Activated T-cell treated with anti-CD3 and anti-CD28 coated beads for 24 hours (primary cell): ENCODE data around the gene RPL21.
"Not testable (repeated sequence)": the region's sequence is repeated elsewhere in the genome, so short reads cannot be mapped to it uniquely, and the experiment has no call there.

ENCODE experiments used
- DNase-seq: peaks from one replicate; pipeline ENCODE4 v3.0.0-alpha.2; 2020; ENCODE audit warnings: low read depth

Gene RPL21

GRCh38 chr13:27289011-27289665, 37.8 kb downstream of the RPL21 start:
- no peak for DNase-seq

DNA sequence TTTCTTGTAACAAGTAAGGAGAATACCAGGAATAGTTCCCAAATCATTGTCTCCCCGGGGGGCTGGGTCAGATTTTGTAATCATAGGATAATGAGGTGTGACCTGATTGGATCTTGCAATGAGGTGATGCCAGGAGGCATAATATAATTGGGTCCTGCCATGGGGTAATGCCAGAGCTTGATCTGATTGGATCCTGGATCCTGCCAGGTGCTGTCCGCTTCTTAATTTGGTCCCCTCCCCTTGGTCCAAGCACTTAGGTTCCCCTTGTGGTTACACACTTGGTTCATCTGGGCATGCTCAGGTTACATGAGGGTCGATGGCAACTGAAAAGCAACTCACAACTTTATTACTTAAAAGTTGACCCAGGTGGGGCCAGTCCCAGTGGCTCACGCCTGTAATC, 39.4 kb downstream of the RPL21 start:
- DNase-seq: no peak

DNA sequence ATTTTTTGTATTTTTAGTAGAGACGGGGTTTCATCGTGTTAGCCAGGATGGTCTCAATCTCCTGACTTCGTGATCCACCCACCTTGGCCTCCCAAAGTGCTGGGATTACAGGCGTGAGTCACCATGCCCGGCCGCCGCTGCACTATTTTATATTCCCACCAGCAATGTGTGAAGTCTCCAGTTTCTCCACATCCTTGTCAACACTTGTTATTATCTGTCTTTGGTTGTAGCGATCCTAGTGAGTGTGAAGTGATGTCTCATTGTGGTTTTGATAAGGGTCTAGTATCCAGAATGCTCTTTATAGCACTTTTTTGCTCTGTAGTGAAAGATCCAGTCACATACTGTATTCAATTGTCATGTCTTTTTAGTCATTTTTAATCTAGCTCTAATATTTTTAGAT, 40.6 kb downstream of the RPL21 start:
- DNase-seq: not testable (repeated sequence)

DNA sequence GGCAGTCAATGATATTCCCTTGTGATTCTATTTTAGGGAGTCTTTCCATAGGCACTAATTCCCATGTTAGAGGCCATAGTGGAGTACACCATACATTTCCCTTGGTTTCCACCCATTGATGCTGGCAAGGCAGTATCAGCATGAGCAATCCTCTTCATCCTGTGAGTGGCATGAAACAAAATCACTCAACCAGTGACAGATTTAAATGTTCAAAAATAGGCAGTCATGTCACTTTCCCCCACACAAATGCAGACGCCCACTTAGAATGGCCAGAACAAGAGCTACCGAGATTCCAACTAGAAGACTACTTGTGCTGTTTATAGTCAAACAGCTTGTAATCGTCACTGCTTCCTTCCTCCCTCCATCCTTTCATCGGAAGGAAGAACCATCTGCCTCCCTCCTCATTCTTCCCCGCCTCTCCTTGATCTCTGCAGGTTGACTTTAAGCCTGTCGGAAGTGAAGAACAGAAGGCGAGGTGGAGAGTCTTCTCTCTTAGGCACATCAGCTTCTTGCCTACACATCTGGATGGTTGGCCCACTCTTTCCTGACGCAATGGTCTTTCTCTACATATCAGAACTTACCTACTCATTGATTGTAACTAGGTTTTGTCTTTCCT, 41.8 kb downstream of the RPL21 start:
- DNase-seq: no peak

DNA sequence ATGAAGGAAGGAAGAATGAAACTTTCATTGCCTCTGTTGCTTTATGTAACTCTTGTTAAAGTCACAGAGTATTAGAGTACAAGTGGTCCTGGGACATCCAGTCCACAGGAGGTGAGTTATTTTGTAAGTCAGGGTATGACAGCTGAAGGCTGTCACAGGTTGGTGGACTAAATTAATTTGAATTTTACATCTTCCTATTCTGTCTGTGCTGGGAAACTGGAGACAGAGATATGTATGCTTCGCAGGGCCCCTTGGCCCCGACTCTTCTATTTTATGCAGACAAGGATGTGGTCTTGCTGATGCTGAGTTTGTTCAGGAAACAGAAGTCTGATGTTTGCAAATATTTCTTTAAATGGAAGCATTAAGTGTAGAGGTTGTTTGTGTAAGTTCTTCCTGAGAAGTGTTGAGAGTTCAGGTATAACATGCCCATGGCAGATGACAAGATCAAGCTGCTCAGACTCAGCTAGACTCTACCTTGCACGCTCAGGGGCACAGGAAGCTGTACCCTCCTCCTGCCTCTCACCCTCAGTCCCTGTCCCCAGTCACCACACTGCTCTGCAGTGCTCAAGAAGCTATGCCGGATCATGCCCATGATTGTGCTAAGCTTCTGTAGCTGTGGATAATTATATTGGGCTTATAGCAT, 42.6 kb downstream of the RPL21 start:
- DNase-seq: no peak

GRCh38 chr13:27295096-27295495, 43.7 kb downstream of the RPL21 start:
- no peak for DNase-seq

- no peak for DNase-seq
Observed at GRCh38 chr13:27295660-27296059, 44.3 kb downstream of the RPL21 start.

- no peak for DNase-seq
Observed at GRCh38 chr13:27296496-27296895, 45.1 kb downstream of the RPL21 start.

DNA sequence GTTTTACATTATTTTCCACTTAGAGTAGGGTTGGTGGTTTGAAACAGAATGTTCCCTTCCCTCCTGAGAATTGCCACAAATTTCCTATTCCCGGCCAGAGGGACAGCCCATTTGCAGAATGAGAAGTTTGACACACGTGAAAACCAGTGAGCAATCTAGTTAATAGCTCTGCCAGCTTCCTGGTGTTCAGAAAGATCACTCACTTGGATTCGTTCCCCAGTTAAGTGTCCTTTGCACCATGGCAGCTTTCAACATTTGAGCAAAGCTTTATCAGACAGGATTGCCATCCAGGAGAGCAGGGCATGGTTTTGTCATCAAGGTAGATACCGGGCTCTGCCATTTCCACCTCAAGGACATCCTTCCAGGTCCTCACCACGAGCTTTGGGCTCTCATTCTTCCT, 47.5 kb downstream of the RPL21 start:
- no peak for DNase-seq

GRCh38 chr13:27300406-27300805, 49.0 kb downstream of the RPL21 start:
- DNase-seq: not testable (repeated sequence)

- no peak for DNase-seq
Observed at GRCh38 chr13:27300941-27301586, 49.7 kb downstream of the RPL21 start.

GRCh38 chr13:27302643-27303262, 51.4 kb downstream of the RPL21 start:
- no peak for DNase-seq

GRCh38 chr13:27304099-27304498, 52.7 kb downstream of the RPL21 start:
- DNase-seq: no peak

DNA sequence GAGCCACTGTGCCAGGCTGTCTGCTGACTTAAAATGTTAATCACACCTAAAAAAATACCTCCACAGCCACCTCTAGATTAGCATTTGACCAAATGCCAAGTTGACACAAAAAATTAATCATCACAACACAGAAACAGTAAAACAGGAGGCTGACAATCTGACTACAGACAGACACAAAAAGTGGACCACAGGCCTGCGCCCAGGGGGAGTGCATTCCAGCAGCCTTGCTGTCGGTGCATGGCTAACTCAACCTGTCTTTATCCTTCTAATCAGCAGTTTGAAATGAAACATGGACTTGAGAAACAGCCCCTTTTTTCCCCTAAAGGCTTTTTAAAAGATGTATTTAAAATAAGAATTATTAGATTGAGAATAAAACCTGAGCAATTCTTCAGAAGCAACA, 53.3 kb downstream of the RPL21 start:
- DNase-seq: no peak
